Posterior cingulate gyrus (tissue), 11 donors: ENCODE results near the gene CRBN.
A peak's percentile ranks its signal among the peaks of the same experiment; 100 is the strongest.

Experiments used
- DNase-seq, 10 donors: peaks; one replicate each; pipeline versions ENCODE4 v3.0.0 to v3.0.0-alpha.2; 2020 to 2021; ENCODE audit warnings: mixed read lengths in 3 of 10
- intact Hi-C: fragments of 100-400 bp; cut with DNase I; formaldehyde crosslinking; loops from one replicate; pipeline ENCODE4 v1.15.1; 2023

CRBN gene

GRCh38 chr3:3179407-3180094 lies at the start of gene CRBN:
Gene CRBN (minus strand): TSS chr3:3179691. CDS start chr3:3179687, 4 bp downstream.
- intact Hi-C loops = no loop called here
- DNase-seq = peak; percentile 89 to 98 (median 92)

- intact Hi-C loops = no loop called here
- no peak for DNase-seq
Observed at GRCh38 chr3:3227640-3228039, 48.1 kb upstream of the CRBN start.

GRCh38 chr3:3221528-3221927 lies 42.0 kb upstream of the CRBN start:
- intact Hi-C loops = no loop called here
- no peak for DNase-seq

- intact Hi-C loops = no loop called here
- no peak for DNase-seq
Observed at GRCh38 chr3:3216401-3216800, 36.9 kb upstream of the CRBN start.

GRCh38 chr3:3212781-3213440 lies 33.4 kb upstream of the CRBN start:
- no peak for DNase-seq
- intact Hi-C loops = no loop called here

- DNase-seq = no peak
- intact Hi-C loops = loop anchor here (10.0 kb wide), 1 partner anchor 1425 kb away; no protein-coding TSS in a partner anchor
Observed at GRCh38 chr3:3209714-3210113, 30.2 kb upstream of the CRBN start.

GRCh38 chr3:3209057-3209456 lies 29.6 kb upstream of the CRBN start:
- intact Hi-C loops = loop anchor here (10.0 kb wide), 1 partner anchor 1426 kb away; no protein-coding TSS in a partner anchor
- no peak for DNase-seq

- intact Hi-C loops = loop anchor here (2.0 to 10.0 kb wide), 4 partner anchors 796 to 1433 kb away; no protein-coding TSS in a partner anchor
Observed at GRCh38 chr3:3201611-3202010, 22.1 kb upstream of the CRBN start.

GRCh38 chr3:3200632-3201212 lies 21.2 kb upstream of the CRBN start:
- intact Hi-C loops = loop anchor here (2.0 to 10.0 kb wide), 4 partner anchors 797 to 1434 kb away; no protein-coding TSS in a partner anchor
- peak in 7 of 10 donors; percentile 14 to 91 (median 48) for DNase-seq

More at GRCh38 chr3:3201611-3202010, 22.1 kb upstream of the CRBN start:
- no peak for DNase-seq

- intact Hi-C loops = no loop called here
- DNase-seq = no peak
Observed at GRCh38 chr3:3199306-3199705, 19.8 kb upstream of the CRBN start.

- intact Hi-C loops = no loop called here
- peak in 1 of 10 donors; percentile 8 for DNase-seq
Observed at GRCh38 chr3:3196148-3196861, 16.8 kb upstream of the CRBN start.

- DNase-seq = no peak
- intact Hi-C loops = no loop called here
Observed at GRCh38 chr3:3194861-3195260, 15.4 kb upstream of the CRBN start.

- intact Hi-C loops = no loop called here
- DNase-seq = no peak
Observed at GRCh38 chr3:3192286-3192675, 12.8 kb upstream of the CRBN start.

- DNase-seq = no peak
- intact Hi-C loops = no loop called here
Observed at GRCh38 chr3:3191675-3192285, 12.3 kb upstream of the CRBN start.

- intact Hi-C loops = no loop called here
Observed at GRCh38 chr3:3189961-3190360, 10.5 kb upstream of the CRBN start.

GRCh38 chr3:3189102-3189727 lies 9.7 kb upstream of the CRBN start:
- intact Hi-C loops = no loop called here
- DNase-seq = no peak

More at GRCh38 chr3:3189961-3190360, 10.5 kb upstream of the CRBN start:
- DNase-seq = no peak

GRCh38 chr3:3184876-3185275 lies 5.4 kb upstream of the CRBN start:
- DNase-seq = no peak
- intact Hi-C loops = no loop called here

- intact Hi-C loops = no loop called here
- no peak for DNase-seq
Observed at GRCh38 chr3:3180456-3180855, 965 bp upstream of the CRBN start.

- intact Hi-C loops = no loop called here
- DNase-seq = no peak
Observed at GRCh38 chr3:3178498-3179328, 778 bp downstream of the CRBN start.
